RPMI8226 (cell line): ENCODE measurements around the gene TMEM187.

Experiments
- DNase-seq: peaks from one replicate; pipeline ENCODE4 v3.0.0-alpha.2; 2015

Gene TMEM187

GRCh38 chrX:154023276-154024000 lies 50.9 kb downstream of the TMEM187 start:
- DNase-seq: no peak

- no peak for DNase-seq
Observed at GRCh38 chrX:154024271-154024670, 51.7 kb downstream of the TMEM187 start.

GRCh38 chrX:154025230-154025629 lies 52.7 kb downstream of the TMEM187 start:
- no peak for DNase-seq

GRCh38 chrX:154026136-154027021 lies 53.8 kb downstream of the TMEM187 start:
- no peak for DNase-seq

GRCh38 chrX:154027022-154027402 lies 54.5 kb downstream of the TMEM187 start:
- no peak for DNase-seq

- no peak for DNase-seq
Observed at GRCh38 chrX:154027986-154028385, 55.4 kb downstream of the TMEM187 start.

GRCh38 chrX:154028502-154029184 lies 56.1 kb downstream of the TMEM187 start:
- no peak for DNase-seq

- no peak for DNase-seq
Observed at GRCh38 chrX:154029439-154029838, 56.9 kb downstream of the TMEM187 start.

- no peak for DNase-seq
Observed at GRCh38 chrX:154030266-154030665, 57.7 kb downstream of the TMEM187 start.

GRCh38 chrX:154030715-154031305 lies 58.3 kb downstream of the TMEM187 start:
- no peak for DNase-seq

- no peak for DNase-seq
Observed at GRCh38 chrX:154032160-154032559, 59.6 kb downstream of the TMEM187 start.

- no peak for DNase-seq
Observed at GRCh38 chrX:154032653-154033052, 60.1 kb downstream of the TMEM187 start.
